Chondrocyte (in vitro differentiated cells): ENCODE data around the gene ARSB. TPM values are rescaled to one million over a fixed set of nuclear protein-coding genes. Genes with fewer than 3 reads are reported as not detected.
A peak's percentile ranks its signal among the peaks of the same experiment; 100 is the strongest.

Source experiments
- DNase-seq: peaks from one replicate; pipeline ENCODE4 v3.0.0; 2021; ENCODE audit warnings: mixed read lengths, low spot score
- H3K27ac Mint-ChIP-seq: one replicate; pipeline ENCODE4 v1.8.0; 2021; ENCODE audit warnings: mild to moderate bottlenecking, moderate library complexity, mixed read lengths; ENCODE audit not compliant: unreplicated experiment
- H3K27me3 Mint-ChIP-seq: 2 replicates; pipeline ENCODE4 v1.8.0; 2021; ENCODE audit warnings: low read depth, mixed read lengths
- H3K36me3 Mint-ChIP-seq: 2 replicates; pipeline ENCODE4 v1.8.0; 2021; ENCODE audit warnings: low read depth, mixed read lengths
- H3K4me1 Mint-ChIP-seq: 2 replicates; pipeline ENCODE4 v1.8.0; 2021; ENCODE audit warnings: low read depth, mild to moderate bottlenecking, mixed read lengths
- H3K4me3 Mint-ChIP-seq: one replicate; pipeline ENCODE4 v1.8.0; 2021; ENCODE audit warnings: mild to moderate bottlenecking, moderate library complexity, mixed read lengths; ENCODE audit not compliant: unreplicated experiment
- H3K9me3 Mint-ChIP-seq: 2 replicates; pipeline ENCODE4 v1.8.0; 2021; ENCODE audit warnings: low read depth, mixed read lengths
- CTCF ChIP-seq: fragments of 200-600 bp; sonication (generic); IDR thresholded peaks from 2 replicates; pipeline ENCODE4 v1.5.0; 2021; ENCODE audit warnings: antibody characterized with exemption, mild to moderate bottlenecking, moderate library complexity
- total RNA-seq: library from RNA; stranded (reverse); gene quantifications from 3 replicates; pipeline ENCODE4 v1.2.1, GENCODE V29; 2021

ARSB gene
- total RNA-seq, 1 donor from 2014 or later, result 45.1 TPM

GRCh38 chr5:78773655-78774054 is 211.5 kb downstream of the ARSB start:
- TF ChIP-seq CTCF, result no peak
- no peak for DNase-seq
- H3K9me3 Mint-ChIP-seq, result no peaks in the 10 kb centered on the region
- H3K4me1 Mint-ChIP-seq, result peaks cover 8% of the 10 kb centered on the region
- no peak overlapping the region for H3K27ac Mint-ChIP-seq
- no peak overlapping the region for H3K4me3 Mint-ChIP-seq
- no peaks in the 10 kb centered on the region for H3K36me3 Mint-ChIP-seq
- H3K27me3 Mint-ChIP-seq, result no peaks in the 10 kb centered on the region

DNA sequence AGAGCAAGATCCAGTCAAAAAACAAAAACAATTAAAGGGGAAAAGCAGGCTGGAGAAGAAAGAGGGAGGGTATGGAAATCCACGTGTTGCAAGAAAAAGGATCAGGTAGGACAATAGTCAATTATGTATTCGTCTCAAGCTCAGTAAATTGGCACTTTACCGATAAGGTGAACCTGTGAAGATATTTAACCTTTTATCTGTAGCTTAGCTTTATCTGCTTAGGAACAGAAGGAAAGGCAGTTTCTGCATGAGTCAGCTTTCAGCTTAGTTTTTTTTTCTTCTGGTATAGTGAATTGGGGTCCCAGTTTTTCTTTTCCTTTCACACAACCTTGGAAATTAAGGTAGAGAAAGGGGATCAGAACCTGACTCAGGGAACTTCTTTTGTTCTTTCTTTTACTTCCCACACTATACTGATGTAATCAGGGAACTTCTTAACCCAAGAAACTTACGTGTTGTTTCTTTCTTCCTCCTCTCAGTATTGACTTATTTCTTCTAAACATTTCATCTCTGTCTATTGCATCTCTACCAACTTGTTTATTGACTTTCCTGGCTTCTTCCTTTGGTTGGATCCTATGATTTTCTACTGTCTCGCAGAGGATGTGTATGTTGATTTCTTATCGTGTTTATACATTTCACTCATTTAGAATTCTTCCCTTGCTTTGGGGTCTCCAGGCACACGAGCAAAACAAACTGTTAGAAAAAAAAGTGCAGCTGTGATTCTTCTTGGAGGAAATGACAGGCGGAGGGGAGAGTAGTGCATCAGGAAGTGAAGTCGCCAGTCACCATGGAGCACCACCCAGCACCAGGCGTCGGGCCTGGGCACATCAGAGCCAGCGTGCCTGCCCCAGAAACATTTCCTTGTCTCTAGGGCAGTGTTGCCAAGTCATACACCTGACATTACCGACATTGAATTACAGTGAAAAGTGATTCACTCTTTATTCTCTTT is 213.6 kb downstream of the ARSB start:
- H3K27ac Mint-ChIP-seq, result peak overlapping the region; percentile 2
- H3K9me3 Mint-ChIP-seq, result no peaks in the 10 kb centered on the region
- no peaks in the 10 kb centered on the region for H3K36me3 Mint-ChIP-seq
- no peak overlapping the region for H3K4me3 Mint-ChIP-seq
- H3K4me1 Mint-ChIP-seq, result peaks cover 4% of the 10 kb centered on the region
- no peak for DNase-seq
- TF ChIP-seq CTCF, result no peak
- H3K27me3 Mint-ChIP-seq, result no peaks in the 10 kb centered on the region

DNA sequence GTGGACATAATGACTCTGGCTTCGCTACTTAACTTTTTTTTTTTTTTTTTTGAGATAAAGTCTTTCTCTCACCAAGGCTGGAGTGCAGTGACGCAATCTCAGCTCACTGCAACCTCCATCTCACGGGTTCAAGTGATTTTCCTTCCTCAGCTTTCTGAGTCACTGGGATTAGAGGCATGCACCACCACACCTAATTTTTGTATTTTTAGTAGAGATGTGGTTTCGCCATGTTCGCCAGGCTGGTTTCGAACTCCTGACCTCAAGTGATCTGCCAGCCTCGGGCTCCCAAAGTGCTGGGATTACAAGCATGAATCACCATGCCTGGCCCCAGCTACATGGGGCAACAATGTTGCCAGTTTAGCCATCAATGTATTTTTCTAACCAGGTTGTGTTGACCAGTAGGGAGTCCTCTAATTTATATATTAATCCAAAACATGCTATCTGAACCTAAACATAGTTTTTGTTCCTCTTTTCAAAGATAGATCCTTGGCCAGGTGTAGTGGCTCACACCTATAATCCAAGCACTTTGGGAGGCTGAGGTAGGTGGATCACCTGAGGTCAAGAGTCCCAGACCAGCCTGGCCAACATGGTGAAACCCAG is 216.2 kb downstream of the ARSB start:
- Mint-ChIP-seq H3K9me3 (no peaks in the 10 kb centered on the region), H3K27ac (no peak overlapping the region), H3K4me1 (peaks cover 4% of the 10 kb centered on the region), H3K36me3 (no peaks in the 10 kb centered on the region), H3K4me3 (no peak overlapping the region), H3K27me3 (no peaks in the 10 kb centered on the region)
- no peak for TF ChIP-seq CTCF
- no peak for DNase-seq

DNA sequence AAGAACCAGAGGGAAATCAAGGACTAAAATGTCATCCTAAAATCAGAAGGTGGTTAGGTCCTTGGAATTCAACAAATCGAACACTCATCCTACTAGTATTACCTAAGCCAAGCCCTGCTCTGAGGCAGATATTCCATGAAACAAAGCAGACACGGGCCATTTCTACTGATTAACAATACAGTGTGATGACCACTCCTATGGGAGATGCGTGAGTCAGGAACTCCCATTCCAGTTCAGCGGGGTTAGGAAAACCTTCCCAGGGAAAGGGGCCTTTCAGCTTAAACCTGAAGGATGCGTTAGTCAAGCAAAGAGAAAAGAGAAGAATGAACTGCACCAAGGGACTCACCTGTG is 218.7 kb downstream of the ARSB start:
- H3K27ac Mint-ChIP-seq, result no peak overlapping the region

More for the DNA sequence above, 218.7 kb downstream of the ARSB start:
- no peak for DNase-seq
- TF ChIP-seq CTCF, result no peak
- Mint-ChIP-seq H3K4me3 (no peak overlapping the region), H3K4me1 (no peaks in the 10 kb centered on the region), H3K36me3 (no peaks in the 10 kb centered on the region), H3K9me3 (no peaks in the 10 kb centered on the region), H3K27me3 (no peaks in the 10 kb centered on the region)
